Panc1 (cell line): Measurements from ENCODE around the gene PHLPP1. TPM values are rescaled to one million over a fixed set of nuclear protein-coding genes. Genes with fewer than 3 reads are reported as not detected.

Source experiments
- ATAC-seq: fragments of 200-7000 bp; cut with Tn5 transposase; 2 replicates; pipeline ENCODE4 v1.9.1; 2020; ENCODE audit warnings: mild to moderate bottlenecking, moderate library complexity
- BruUV-seq: library from RNA; stranded (reverse); fragments of 400-500 nt; replicated peaks from 2 replicates; lab custom pipeline; 2021; lab: Mats Ljungman, UMichigan
- CTCF ChIA-PET: fragments of 300-600 bp; sonication (Branson Sonifier 250); formaldehyde crosslinking; loops from one replicate; lab custom pipeline; 2022; ENCODE audit warnings: antibody characterized with exemption; lab: Charles Lee
- POLR2A ChIA-PET: fragments of 300-600 bp; sonication (Branson Sonifier 250); formaldehyde crosslinking; loops from one replicate; lab custom pipeline; 2022; ENCODE audit warnings: antibody characterized with exemption; lab: Charles Lee
- DNase-seq: peaks from one replicate; pipeline ENCODE4 v3.0.0-alpha.2; 2010; ENCODE audit warnings: low read depth, low spot score
- H3K27ac ChIP-seq: 2 replicates; pipeline ENCODE4 v1.5.1; 2011; ENCODE audit warnings: mild to moderate bottlenecking, low read length, inconsistent platforms
- H3K27me3 ChIP-seq: fragments of 200-500 bp; sonication (Bioruptor generic); 2 replicates; pipeline ENCODE4 v1.6.0; 2014; ENCODE audit warnings: low read length, inconsistent platforms; ENCODE audit not compliant: control insufficient read depth, insufficient read depth
- H3K36me3 ChIP-seq: fragments of 200-500 bp; sonication (Bioruptor generic); 2 replicates; pipeline ENCODE4 v1.5.1; 2014; ENCODE audit warnings: inconsistent platforms, mild to moderate bottlenecking, low read length, moderate library complexity; ENCODE audit not compliant: control insufficient read depth, insufficient read depth
- H3K4me1 ChIP-seq: 2 replicates; pipeline ENCODE4 v1.5.1; 2011; ENCODE audit warnings: inconsistent platforms, mild to moderate bottlenecking, low read length, moderate library complexity; ENCODE audit not compliant: control insufficient read depth, insufficient read depth
- H3K4me3 ChIP-seq, 2 experiments: 2 replicates each; pipeline ENCODE4 v1.5.1; 2011 to 2012; ENCODE audit warnings: low read depth in 2 of 2, low read length in 2 of 2, mild to moderate bottlenecking in 2 of 2, inconsistent platforms in 1 of 2, moderate library complexity in 1 of 2
- H3K9me3 ChIP-seq: fragments of 200-500 bp; sonication (Bioruptor generic); 2 replicates; pipeline ENCODE4 v1.5.1; 2014; ENCODE audit warnings: low read depth, mild to moderate bottlenecking, inconsistent platforms, low read length, moderate library complexity; ENCODE audit not compliant: control insufficient read depth, insufficient read depth
- CTCF ChIP-seq: fragments of 450-650 bp; IDR thresholded peaks from 2 replicates; pipeline ENCODE4 v1.5.1; 2017; ENCODE audit warnings: mild to moderate bottlenecking
- POLR2AphosphoS5 ChIP-seq: IDR thresholded peaks from 2 replicates; pipeline ENCODE4 v1.6.1; 2012; ENCODE audit warnings: mild to moderate bottlenecking, low read depth, low read length, moderate library complexity
- SIN3A ChIP-seq: IDR thresholded peaks from 2 replicates; pipeline ENCODE4 v1.6.1; 2012; ENCODE audit warnings: low read depth, mild to moderate bottlenecking, low read length, moderate library complexity, borderline replicate concordance; ENCODE audit not compliant: insufficient read depth
- TCF7L2 ChIP-seq: IDR thresholded peaks from 2 replicates; pipeline ENCODE4 v1.6.1; 2011; ENCODE audit warnings: mild to moderate bottlenecking, low read depth, low read length, inconsistent platforms
- in situ Hi-C: cut with HindIII; loops from 2 replicates; pipeline ENCODE4 v1.10.0; 2016; ENCODE audit warnings: low sequenced_read_pairs, low pct_unique_long_range_greater_than_20kb
- intact Hi-C: fragments of 100-400 bp; cut with micrococcal nuclease; formaldehyde crosslinking; loops from one replicate; pipeline ENCODE4 v1.10.0; 2022; ENCODE audit not compliant: unreplicated experiment
- total RNA-seq: library from RNA; stranded (reverse); gene quantifications from one replicate; pipeline ENCODE4 v1.2.1, GENCODE V29; 2021; ENCODE audit not compliant: unreplicated experiment
- TF ChIP-seq, protein P1 (sequence below), 2 experiments: IDR thresholded peaks; 2 replicates each; pipeline ENCODE4 v1.6.1; 2011 to 2012; ENCODE audit warnings: low read depth in 2 of 2, control low read depth in 1 of 2, low read length in 1 of 2, mild to moderate bottlenecking in 1 of 2, moderate library complexity in 1 of 2; ENCODE audit not compliant: insufficient read depth in 1 of 2

PHLPP1 gene
- total RNA-seq, 1 experiment from 2014 or later = 6.3 TPM

- DNase-seq (no peak), ATAC-seq (no peak)
- no peak overlapping the region for H3K4me3 ChIP-seq
- no TSS peak for BruUV-seq
- H3K27me3 ChIP-seq = no peaks in the 10 kb centered on the region
- CTCF ChIA-PET = no interaction called here
- TF ChIP-seq, protein P1, sequence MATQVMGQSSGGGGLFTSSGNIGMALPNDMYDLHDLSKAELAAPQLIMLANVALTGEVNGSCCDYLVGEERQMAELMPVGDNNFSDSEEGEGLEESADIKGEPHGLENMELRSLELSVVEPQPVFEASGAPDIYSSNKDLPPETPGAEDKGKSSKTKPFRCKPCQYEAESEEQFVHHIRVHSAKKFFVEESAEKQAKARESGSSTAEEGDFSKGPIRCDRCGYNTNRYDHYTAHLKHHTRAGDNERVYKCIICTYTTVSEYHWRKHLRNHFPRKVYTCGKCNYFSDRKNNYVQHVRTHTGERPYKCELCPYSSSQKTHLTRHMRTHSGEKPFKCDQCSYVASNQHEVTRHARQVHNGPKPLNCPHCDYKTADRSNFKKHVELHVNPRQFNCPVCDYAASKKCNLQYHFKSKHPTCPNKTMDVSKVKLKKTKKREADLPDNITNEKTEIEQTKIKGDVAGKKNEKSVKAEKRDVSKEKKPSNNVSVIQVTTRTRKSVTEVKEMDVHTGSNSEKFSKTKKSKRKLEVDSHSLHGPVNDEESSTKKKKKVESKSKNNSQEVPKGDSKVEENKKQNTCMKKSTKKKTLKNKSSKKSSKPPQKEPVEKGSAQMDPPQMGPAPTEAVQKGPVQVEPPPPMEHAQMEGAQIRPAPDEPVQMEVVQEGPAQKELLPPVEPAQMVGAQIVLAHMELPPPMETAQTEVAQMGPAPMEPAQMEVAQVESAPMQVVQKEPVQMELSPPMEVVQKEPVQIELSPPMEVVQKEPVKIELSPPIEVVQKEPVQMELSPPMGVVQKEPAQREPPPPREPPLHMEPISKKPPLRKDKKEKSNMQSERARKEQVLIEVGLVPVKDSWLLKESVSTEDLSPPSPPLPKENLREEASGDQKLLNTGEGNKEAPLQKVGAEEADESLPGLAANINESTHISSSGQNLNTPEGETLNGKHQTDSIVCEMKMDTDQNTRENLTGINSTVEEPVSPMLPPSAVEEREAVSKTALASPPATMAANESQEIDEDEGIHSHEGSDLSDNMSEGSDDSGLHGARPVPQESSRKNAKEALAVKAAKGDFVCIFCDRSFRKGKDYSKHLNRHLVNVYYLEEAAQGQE (IDR thresholded peaks at IDR 0.05; ENCODE audit: insufficient read depth in 1 of 2, low read depth in 2 of 2, low read length in 1 of 2) = no peak
- TF ChIP-seq TCF7L2 = no peak
- TF ChIP-seq CTCF = no peak
- TF ChIP-seq POLR2AphosphoS5 = no peak
- TF ChIP-seq SIN3A = no peak
- no peaks in the 10 kb centered on the region for H3K9me3 ChIP-seq
- H3K36me3 ChIP-seq = no peaks in the 10 kb centered on the region
- intact Hi-C loops = no loop called here
- no peaks in the 10 kb centered on the region for H3K4me1 ChIP-seq
- in situ Hi-C loops = no loop called here
- POLR2A ChIA-PET = no interaction called here
- no peak overlapping the region for H3K27ac ChIP-seq
These were observed 288.6 kb downstream of the PHLPP1 start for GRCh38 chr18:63003899-63004298.

- intact Hi-C loops = no loop called here
- no peak for ATAC-seq
- Histone ChIP-seq H3K27me3 (no peaks in the 10 kb centered on the region), H3K27ac (no peak overlapping the region), H3K4me3 (no peak overlapping the region), H3K9me3 (no peaks in the 10 kb centered on the region), H3K36me3 (no peaks in the 10 kb centered on the region), H3K4me1 (no peaks in the 10 kb centered on the region)
- no peak for TF ChIP-seq CTCF
- no peak for TF ChIP-seq SIN3A
- TF ChIP-seq, protein P1 (IDR thresholded peaks at IDR 0.05; ENCODE audit: insufficient read depth in 1 of 2, low read depth in 2 of 2, low read length in 1 of 2) = no peak
- no peak for TF ChIP-seq TCF7L2
- TF ChIP-seq POLR2AphosphoS5 = no peak
- CTCF ChIA-PET = no interaction called here
- DNase-seq = no peak
- in situ Hi-C loops = no loop called here
- POLR2A ChIA-PET = no interaction called here
- no TSS peak for BruUV-seq
These were observed 289.2 kb downstream of the PHLPP1 start for GRCh38 chr18:63004466-63005089.
